Activated T-cell treated with anti-CD3 and anti-CD28 coated beads for 1 hour (primary cell): ENCODE data around the gene HDDC2.

Source experiments
- DNase-seq: peaks from one replicate; pipeline ENCODE4 v3.0.0-alpha.2; 2020; ENCODE audit warnings: low read depth

Gene HDDC2

DNA sequence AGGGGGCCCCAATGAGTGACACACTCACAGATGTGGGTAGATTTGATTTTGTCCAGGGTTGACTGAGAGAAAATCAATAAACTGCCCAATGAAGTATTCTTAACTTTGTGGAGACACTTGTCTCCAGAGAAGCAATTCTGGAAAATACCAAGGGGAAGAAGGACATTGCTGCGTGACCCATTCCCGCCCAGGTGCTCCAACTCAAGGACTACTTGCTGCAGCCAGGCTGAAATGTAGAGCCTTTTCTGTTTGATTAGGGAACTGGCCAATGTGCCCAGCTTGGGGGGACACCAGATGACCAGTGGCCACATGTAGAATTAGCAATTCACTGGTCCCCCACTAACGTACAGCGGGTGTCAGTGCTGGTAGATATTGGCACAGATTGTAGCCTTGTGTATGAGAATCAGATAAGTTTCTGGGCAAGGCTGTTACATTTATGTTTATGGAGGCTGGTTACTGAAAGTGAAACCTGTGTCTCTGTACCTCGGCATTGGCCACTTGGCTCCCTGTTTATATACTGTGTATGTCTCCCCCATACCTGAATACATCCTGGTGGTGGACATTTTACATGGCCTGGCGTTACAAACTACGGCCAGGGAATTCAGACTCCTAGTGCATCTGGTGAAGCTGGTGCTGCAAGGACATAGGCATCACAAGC, 32.3 kb downstream of the HDDC2 start:
- DNase-seq = no peak

GRCh38 chr6:125268765-125269164, 33.0 kb downstream of the HDDC2 start:
- no peak for DNase-seq

DNA sequence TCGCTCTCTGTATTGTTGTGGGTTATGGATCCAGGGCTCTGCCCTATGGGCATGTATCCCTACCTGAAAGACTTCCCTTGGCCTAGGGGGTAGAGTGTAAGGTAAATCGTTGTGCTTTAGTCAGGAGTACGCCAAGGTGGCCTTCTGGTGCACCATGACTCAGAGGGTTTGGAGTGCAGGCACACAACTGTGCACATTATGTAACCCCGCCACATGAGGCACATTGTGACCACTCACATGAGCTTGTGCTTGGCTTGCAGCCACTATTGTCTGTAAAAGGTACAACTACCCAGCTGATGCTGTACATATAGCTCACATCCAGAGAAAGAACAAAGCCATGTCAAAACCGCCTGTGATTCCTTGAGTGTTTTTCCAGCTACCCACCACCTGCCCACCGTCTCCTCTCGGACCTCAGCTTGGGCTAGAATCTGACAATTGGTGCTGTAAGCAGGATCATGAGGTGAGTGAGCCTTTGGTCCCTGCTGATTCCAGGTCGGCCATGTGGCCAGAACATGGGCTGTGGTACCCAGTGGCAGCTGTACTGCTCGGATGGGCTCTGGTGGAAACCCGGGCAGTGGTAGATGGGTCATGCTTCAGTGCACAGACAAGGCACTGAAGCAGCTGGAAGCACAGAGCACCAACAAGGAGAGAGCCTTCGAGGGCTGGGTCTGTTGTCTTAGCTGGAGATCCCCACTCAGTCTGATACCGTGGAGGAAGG, 33.8 kb downstream of the HDDC2 start:
- no peak for DNase-seq

DNA sequence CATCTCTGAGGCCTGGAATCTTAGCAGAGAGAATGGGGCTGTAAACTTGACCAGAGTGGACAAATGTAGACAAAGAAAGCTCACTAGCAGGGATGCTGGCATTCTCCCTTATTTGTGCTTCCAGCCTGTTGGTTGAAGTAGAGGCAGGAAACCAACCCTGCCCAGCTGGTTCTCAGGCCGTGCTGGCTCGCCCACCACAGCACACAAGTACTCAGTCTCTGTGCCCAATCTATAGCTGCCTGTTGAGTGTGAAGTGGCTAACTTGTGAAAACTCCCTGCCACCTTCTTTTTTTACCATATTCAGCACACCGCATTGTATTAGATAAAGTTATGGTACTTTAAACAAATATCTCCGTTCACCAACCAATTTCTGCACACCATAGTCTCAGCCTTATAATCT, 37.3 kb downstream of the HDDC2 start:
- DNase-seq = no peak

GRCh38 chr6:125262016-125263013, 39.5 kb downstream of the HDDC2 start:
- no peak for DNase-seq

GRCh38 chr6:125259354-125259736, 42.4 kb downstream of the HDDC2 start:
- no peak for DNase-seq

DNA sequence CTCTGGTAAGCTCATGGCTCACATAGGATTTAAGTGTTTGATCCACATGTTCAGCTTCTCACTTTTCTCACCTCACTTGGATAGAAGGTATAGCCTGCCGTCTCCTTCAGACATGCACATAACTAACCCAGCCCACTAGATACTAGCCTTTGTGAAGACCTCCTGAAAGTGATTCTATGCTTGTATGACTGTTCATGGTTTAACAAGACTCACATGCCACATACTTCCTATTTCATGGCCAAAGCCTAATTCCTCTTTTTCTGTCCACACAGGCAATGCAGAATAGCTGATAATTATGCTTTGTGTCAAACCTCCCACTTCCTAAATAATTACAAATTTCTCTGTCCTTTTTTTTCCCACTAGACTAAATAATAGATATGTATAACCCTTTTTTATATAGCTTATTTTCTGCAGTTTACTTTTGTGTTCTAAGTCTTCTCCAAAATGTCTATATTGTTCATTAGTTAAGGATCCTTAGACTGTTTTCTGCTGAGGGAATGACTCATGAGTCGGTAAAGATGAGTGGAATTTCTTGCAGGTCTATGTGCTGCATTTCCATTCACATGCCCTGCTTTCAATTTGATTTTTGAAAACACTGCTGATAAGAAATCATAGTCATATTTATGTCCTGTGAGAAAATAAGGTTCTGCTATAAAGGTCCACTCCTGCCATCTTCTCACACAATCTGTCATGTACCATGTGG, 43.0 kb downstream of the HDDC2 start:
- DNase-seq = no peak

- no peak for DNase-seq
These were observed 44.4 kb downstream of the HDDC2 start for GRCh38 chr6:125257351-125257750.

- DNase-seq = no peak
These were observed 46.6 kb downstream of the HDDC2 start for GRCh38 chr6:125255201-125255600.

- DNase-seq = no peak
These were observed 47.4 kb downstream of the HDDC2 start for GRCh38 chr6:125254321-125254720.

DNA sequence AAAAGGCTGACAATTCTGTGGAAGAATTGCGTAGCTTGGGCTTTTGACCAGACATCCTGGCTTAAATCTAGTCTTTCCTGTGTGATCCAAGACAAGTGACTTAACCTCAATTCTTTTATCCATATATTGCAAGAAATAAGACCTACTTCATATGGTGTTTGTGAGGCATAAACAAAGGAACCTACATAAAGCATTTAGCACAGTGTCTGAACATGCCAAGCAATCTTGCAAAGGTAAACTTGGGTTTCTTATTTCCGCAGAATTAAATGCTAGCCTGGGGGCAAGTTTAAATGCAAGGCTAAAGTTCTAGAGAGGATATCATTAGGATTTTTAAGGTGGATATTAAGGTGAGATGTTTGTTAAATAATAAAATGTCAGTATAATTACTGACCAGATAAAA, 47.9 kb downstream of the HDDC2 start:
- DNase-seq = no peak

DNA sequence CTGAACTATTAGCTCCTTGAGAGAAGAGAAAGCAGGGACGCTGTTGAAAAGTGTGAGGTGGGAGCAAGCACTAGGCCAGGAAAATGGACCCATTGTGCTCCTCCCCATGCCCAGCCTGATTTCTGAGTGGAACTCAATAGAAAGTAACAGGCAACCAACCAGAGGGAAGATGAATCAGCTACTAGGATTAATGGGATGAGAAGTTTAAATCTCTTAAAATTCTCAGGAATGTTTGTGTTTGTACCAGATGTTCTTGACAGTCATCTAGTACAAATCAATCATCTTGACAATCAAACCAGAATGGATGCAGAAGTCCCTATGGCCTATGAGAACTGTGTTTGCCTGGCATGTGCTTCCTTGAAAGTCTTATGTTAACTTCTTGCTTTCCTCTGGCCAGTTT, 48.9 kb downstream of the HDDC2 start:
- DNase-seq = no peak

- no peak for DNase-seq
These were observed 50.1 kb downstream of the HDDC2 start for GRCh38 chr6:125251516-125252220.

DNA sequence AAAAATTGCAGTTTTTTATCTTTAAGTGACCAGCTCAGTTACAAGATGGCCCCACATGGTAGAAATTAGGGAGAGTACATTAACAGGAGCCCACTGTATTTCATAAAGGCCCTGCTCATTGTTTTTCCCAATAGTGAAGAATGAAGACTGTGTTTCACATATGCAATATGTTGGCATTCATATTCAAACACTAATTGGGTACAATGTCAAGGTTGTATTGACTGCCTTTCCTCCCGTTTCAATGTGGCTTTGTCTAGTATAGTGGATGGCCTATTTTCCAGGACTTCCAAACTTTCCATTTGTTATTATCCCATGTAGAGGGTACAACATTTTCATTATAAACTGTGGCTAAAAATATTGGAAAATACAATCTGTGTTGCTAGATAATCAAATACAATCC, 51.3 kb downstream of the HDDC2 start:
- no peak for DNase-seq

DNA sequence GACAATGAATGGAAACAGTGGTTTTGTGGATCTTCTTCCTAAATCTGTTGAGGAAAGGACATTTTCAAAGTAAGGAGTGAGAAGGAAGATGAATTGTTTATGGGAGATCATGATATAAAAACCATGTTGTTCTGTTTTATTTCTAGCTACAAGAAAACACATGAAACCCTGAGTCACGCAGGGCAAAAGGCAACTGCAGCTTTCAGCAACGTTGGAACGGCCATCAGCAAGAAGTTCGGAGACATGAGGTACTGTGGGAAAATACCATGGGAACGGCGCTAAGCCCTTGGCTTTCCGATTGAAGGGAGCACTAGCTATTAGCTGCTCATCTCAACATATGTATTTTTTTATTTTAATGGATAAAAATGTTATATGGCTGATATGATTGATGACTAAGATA, 53.6 kb downstream of the HDDC2 start:
- DNase-seq = no peak

DNA sequence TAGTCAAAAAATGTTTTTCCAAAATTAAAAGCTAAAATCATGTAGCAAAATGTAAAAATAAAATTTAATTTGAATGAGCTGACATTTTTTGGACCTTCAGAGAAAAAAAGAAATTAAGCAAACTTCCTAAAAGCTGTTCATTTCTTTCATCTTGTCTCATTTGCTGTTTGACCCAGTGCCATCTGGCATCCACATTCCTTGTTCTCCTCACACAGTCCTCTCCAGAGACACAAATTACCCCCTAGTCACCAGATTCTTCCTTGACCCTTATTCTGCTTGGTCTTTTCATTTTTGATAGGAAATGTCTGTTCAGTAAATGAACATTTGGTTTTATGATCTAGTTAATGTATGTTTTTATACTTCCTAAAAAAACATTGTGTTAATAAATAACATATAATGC, 55.2 kb downstream of the HDDC2 start:
- no peak for DNase-seq

GRCh38 chr6:125245523-125246264, 56.1 kb downstream of the HDDC2 start:
- no peak for DNase-seq

DNA sequence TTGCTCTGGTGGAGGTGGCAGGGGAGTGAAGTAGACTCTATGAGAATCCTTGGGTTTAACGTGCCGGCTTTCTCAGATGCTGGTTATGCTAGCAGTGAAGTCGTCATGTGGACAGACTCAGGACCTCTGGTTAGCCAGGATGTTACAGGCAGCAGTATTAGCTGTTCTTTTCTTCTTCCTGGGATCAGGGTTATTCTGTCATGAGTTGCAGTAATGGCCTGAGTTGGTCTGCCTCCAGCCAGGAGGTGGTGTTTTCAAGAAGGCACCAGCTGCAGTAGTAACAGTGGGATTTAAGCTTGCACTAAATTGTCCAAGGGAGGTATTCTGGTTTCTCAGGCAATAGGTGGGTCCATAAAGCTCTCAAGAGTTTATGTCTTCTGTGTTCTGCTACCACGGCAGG, 56.7 kb downstream of the HDDC2 start:
- DNase-seq = no peak

- DNase-seq = no peak
These were observed 64.0 kb downstream of the HDDC2 start for GRCh38 chr6:125237764-125238163.

DNA sequence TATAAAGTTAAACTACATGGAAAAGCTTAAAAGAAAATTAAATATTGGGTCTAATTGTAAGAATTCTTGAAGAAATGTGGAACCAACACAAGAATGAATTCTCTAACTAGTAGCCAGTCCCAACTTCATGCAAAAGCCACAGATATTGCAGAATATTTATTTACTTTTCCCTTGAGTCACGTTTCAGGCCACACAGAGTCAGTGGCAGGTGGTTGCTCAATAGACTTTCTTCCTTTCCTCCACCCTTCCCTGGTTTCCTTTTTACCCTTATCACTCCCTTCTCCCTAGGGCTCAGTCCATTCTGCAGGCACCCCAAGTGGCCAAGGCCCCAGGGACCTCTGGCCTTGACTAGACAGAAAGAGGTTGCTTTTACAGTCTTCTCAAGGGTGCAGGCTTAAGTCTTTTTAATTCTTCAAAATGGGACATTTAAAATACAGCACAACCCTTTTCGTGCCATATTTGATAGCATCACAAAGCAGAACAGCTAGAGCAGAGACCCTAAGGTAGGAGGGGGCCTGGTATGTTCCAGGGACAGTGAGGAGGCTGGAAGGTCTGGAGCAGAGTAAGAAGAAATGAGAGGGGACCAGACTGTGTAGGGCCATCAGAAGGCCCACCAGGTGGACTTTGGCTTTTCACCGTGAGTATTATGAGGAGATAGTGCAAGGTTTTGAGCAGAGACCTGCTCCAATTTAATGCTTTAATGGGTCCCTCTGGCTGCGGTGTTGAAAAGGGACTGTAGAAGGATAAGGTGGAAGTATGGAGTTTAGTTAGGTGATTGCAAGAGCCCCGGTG, 65.0 kb downstream of the HDDC2 start:
- no peak for DNase-seq
